K562 (cell line): Measurements from ENCODE around the gene ZC3H6. TPM values are rescaled to one million over a fixed set of nuclear protein-coding genes. Genes with fewer than 3 reads are reported as not detected.

Source experiments
- EZH2 ChIP-seq: IDR thresholded peaks from 2 replicates; pipeline ENCODE4 v1.6.1; 2012; ENCODE audit warnings: low read depth, mild to moderate bottlenecking, inconsistent platforms, low read length, borderline replicate concordance
- GATAD2A ChIP-seq: fragments of 450-650 bp; IDR thresholded peaks from 2 replicates; pipeline ENCODE4 v1.6.1; 2017
- HBP1 ChIP-seq: fragments of 450-650 bp; formaldehyde crosslinking; IDR thresholded peaks from 2 replicates; pipeline ENCODE4 v1.4.0; 2022; ENCODE audit warnings: missing genetic modification characterization
- HDGF ChIP-seq: fragments of 450-650 bp; IDR thresholded peaks from 2 replicates; pipeline ENCODE4 v1.6.1; 2016
- NR2C2 ChIP-seq, 2 experiments: fragments of 200-800 bp in 1 of 2; sonication (Bioruptor generic) in 1 of 2; sonication (generic) in 1 of 2; formaldehyde crosslinking in 1 of 2; IDR thresholded peaks; 2 replicates each; pipeline versions ENCODE4 v1.6.1 to v1.8.0; 2016 to 2022; ENCODE audit warnings: mild to moderate bottlenecking in 1 of 2, missing compliant biosample characterization in 1 of 2, missing genetic modification characterization in 1 of 2, missing genetic modification reagents in 1 of 2
- RBBP5 ChIP-seq: fragments of 200-600 bp; sonication (generic); IDR thresholded peaks from 2 replicates; pipeline ENCODE4 v1.6.1; 2012; ENCODE audit warnings: borderline replicate concordance, mild to moderate bottlenecking, low read length, control low read depth, inconsistent platforms; ENCODE audit not compliant: insufficient read depth, poor library complexity, severe bottlenecking
- SMARCA5 ChIP-seq: fragments of 450-650 bp; IDR thresholded peaks from 2 replicates; pipeline ENCODE4 v1.6.1; 2016
- TAF15 ChIP-seq: fragments of 200-400 bp; formaldehyde crosslinking; IDR thresholded peaks from 2 replicates; pipeline ENCODE4 v1.6.1; 2017; ENCODE audit warnings: mild to moderate bottlenecking, low read depth, low read length, moderate library complexity
- TAF7 ChIP-seq: fragments of 450-650 bp; IDR thresholded peaks from 2 replicates; pipeline ENCODE4 v1.6.1; 2016; ENCODE audit warnings: missing genetic modification characterization, missing compliant biosample characterization
- ZNF212 ChIP-seq: fragments of 450-650 bp; formaldehyde crosslinking; IDR thresholded peaks from 2 replicates; pipeline ENCODE4 v1.4.0; 2020; ENCODE audit warnings: mild to moderate bottlenecking
- ZNF280B ChIP-seq: fragments of 250-450 bp; sonication (Bioruptor Pico); IDR thresholded peaks from 2 replicates; pipeline ENCODE4 v1.5.1; 2021; ENCODE audit warnings: mild to moderate bottlenecking
- ZNF444 ChIP-seq: fragments of 250-450 bp; sonication (Bioruptor Pico); IDR thresholded peaks from 2 replicates; pipeline ENCODE4 v1.4.0; 2020; ENCODE audit warnings: mild to moderate bottlenecking, moderate library complexity
- ZNF507 ChIP-seq: conservative IDR thresholded peaks from 2 replicates; pipeline ENCODE4 v1.6.1; 2017; ENCODE audit warnings: missing genetic modification characterization, missing compliant biosample characterization
- polyA plus RNA-seq, 8 experiments: library from polyadenylated mRNA; depleted of rRNA in 4 of 8; stranded (reverse) in 5 of 8; unstranded in 3 of 8; fragments of >200 nt; fragmentation: Nextera tagmentation in 2 of 8; fragmentation: Illumina TruSeq in 1 of 8; extraction: Ambion mirVana in 2 of 8; extraction: Trizol in 1 of 8; gene quantifications; 2 replicates each; pipeline versions ENCODE4 v1.2.1 to v1.2.3, GENCODE V29; 2011 to 2014; ENCODE audit warnings: inconsistent platforms in 1 of 8, missing spikeins in 1 of 8
- total RNA-seq, 7 experiments: library from RNA; depleted of rRNA in 6 of 7; stranded (reverse); fragments of >200 nt in 6 of 7; fragmentation: Illumina TruSeq in 2 of 7; extraction: Trizol in 2 of 7; gene quantifications; 2 replicates each; pipeline versions ENCODE4 v1.2.1 to v1.2.3, GENCODE V29; 2011 to 2021; ENCODE audit warnings: low replicate concordance in 1 of 7
- TF ChIP-seq, protein P1 (sequence below): fragments of 450-650 bp; IDR thresholded peaks from 2 replicates; pipeline ENCODE4 v1.6.1; 2017; ENCODE audit warnings: antibody characterized with exemption, mild to moderate bottlenecking
- TF ChIP-seq, protein P2 (sequence below), 2 experiments: fragments of 450-650 bp; conservative IDR thresholded peaks; 2 replicates each; pipeline ENCODE4 v1.6.1; 2017; ENCODE audit warnings: mild to moderate bottlenecking in 2 of 2, moderate library complexity in 2 of 2
- TF ChIP-seq, protein P3 (sequence below): fragments of 250-450 bp; sonication (Bioruptor Pico); IDR thresholded peaks from 2 replicates; pipeline ENCODE4 v1.5.0; 2021

The ZC3H6 gene
- total and polyA plus RNA-seq, 9 of the 15 experiments (the other 6 are each of a cell fraction or from before 2014, with no cell fraction given), result 0.45 to 1.9 (median 1.5) TPM

DNA sequence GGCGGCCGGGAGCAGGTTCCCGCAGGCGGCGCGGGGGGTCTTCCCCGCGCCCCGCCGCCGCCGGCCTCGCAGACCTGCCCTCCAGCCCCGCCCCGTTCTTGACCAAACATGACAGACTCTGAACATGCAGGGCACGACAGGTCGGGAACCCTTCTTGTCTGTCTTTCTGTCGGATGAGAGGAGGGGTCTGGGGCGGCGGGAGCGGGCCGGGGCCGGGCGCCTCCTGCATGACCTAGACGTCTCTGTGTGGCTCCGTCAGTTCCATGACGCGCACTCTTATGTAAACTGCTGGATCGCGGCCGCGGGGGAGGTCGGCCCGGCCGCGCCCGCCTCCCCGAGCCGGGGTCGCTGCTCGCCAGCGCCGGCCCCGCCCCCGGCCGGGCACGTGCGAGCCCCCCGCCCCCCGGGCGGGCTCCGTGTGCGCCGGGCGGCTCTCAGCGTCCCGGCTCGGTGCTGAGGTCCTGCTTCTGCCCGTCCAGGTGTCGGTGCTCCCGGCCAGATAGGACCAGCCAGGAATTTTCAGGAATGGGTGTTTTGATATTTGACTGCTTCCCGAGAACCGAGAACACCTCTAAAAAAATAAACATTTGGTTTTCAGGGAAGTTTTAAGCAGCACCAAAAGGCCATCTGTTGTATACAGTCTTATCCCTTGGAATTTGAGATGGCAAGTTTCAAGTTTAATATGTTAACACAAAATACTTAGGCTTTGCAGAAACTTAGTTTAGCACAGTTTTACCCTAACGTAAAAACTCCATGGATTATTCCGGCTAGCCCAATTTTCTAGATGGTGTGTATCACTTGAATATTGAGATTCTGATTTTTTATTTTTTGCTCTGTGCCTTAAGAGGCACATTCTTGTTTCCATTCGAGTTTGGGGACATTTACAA lies 733 bp downstream of the ZC3H6 start (continued):
- TF ChIP-seq, protein P1, sequence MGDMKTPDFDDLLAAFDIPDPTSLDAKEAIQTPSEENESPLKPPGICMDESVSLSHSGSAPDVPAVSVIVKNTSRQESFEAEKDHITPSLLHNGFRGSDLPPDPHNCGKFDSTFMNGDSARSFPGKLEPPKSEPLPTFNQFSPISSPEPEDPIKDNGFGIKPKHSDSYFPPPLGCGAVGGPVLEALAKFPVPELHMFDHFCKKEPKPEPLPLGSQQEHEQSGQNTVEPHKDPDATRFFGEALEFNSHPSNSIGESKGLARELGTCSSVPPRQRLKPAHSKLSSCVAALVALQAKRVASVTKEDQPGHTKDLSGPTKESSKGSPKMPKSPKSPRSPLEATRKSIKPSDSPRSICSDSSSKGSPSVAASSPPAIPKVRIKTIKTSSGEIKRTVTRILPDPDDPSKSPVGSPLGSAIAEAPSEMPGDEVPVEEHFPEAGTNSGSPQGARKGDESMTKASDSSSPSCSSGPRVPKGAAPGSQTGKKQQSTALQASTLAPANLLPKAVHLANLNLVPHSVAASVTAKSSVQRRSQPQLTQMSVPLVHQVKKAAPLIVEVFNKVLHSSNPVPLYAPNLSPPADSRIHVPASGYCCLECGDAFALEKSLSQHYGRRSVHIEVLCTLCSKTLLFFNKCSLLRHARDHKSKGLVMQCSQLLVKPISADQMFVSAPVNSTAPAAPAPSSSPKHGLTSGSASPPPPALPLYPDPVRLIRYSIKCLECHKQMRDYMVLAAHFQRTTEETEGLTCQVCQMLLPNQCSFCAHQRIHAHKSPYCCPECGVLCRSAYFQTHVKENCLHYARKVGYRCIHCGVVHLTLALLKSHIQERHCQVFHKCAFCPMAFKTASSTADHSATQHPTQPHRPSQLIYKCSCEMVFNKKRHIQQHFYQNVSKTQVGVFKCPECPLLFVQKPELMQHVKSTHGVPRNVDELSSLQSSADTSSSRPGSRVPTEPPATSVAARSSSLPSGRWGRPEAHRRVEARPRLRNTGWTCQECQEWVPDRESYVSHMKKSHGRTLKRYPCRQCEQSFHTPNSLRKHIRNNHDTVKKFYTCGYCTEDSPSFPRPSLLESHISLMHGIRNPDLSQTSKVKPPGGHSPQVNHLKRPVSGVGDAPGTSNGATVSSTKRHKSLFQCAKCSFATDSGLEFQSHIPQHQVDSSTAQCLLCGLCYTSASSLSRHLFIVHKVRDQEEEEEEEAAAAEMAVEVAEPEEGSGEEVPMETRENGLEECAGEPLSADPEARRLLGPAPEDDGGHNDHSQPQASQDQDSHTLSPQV, result no peak
- TF ChIP-seq NR2C2 (CRISPR knock-in tag; IDR thresholded peaks at IDR 0.05) (no peak), NR2C2 (tag; IDR thresholded peaks at IDR 0.05) (peak; percentile 80; the same call in 1 of the 2 replicates), TAF15 (no peak), HDGF (no peak), ZNF280B (no peak), ZNF507 (tag) (no peak), HBP1 (no peak), SMARCA5 (no peak), EZH2 (no peak), GATAD2A (no peak), ZNF212 (CRISPR knock-in tag) (no peak), TAF7 (tag) (no peak), RBBP5 (no peak), ZNF444 (no peak)
- TF ChIP-seq, protein P2, sequence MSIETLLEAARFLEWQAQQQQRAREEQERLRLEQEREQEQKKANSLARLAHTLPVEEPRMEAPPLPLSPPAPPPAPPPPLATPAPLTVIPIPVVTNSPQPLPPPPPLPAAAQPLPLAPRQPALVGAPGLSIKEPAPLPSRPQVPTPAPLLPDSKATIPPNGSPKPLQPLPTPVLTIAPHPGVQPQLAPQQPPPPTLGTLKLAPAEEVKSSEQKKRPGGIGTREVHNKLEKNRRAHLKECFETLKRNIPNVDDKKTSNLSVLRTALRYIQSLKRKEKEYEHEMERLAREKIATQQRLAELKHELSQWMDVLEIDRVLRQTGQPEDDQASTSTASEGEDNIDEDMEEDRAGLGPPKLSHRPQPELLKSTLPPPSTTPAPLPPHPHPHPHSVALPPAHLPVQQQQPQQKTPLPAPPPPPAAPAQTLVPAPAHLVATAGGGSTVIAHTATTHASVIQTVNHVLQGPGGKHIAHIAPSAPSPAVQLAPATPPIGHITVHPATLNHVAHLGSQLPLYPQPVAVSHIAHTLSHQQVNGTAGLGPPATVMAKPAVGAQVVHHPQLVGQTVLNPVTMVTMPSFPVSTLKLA (conservative IDR thresholded peaks at IDR 0.05), result 0 out of 4 replicates have a peak, but pooled peaks of 1 of the 2 experiments have one; percentile 42
- TF ChIP-seq, protein P3, sequence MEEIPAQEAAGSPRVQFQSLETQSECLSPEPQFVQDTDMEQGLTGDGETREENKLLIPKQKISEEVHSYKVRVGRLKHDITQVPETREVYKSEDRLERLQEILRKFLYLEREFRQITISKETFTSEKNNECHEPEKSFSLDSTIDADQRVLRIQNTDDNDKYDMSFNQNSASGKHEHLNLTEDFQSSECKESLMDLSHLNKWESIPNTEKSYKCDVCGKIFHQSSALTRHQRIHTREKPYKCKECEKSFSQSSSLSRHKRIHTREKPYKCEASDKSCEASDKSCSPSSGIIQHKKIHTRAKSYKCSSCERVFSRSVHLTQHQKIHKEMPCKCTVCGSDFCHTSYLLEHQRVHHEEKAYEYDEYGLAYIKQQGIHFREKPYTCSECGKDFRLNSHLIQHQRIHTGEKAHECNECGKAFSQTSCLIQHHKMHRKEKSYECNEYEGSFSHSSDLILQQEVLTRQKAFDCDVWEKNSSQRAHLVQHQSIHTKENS (CRISPR knock-in tag), result no peak
